ENCODE results near the gene NAMPT.
A peak's percentile ranks its signal among the peaks of the same experiment; 100 is the strongest.
"Not testable (repeated sequence)": the region's sequence is repeated elsewhere in the genome, so short reads cannot be mapped to it uniquely, and the experiment has no call there.

The NAMPT gene

DNA sequence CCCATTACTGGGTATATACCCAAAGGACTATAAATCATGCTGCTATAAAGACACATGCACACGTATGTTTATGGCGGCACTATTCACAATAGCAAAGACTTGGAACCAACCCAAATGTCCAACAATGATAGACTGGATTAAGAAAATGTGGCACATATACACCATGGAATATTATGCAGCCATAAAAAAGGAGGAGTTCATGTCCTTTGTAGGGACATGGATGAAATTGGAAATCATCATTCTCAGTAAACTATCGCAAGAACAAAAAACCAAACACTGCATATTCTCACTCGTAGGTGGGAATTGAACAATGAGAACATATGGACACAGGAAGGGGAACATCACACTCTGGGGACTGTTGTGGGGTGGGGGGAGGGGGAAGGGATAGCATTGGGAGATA, 13.8 kb upstream of the NAMPT start:
- not testable (repeated sequence) for DNase-seq

DNA sequence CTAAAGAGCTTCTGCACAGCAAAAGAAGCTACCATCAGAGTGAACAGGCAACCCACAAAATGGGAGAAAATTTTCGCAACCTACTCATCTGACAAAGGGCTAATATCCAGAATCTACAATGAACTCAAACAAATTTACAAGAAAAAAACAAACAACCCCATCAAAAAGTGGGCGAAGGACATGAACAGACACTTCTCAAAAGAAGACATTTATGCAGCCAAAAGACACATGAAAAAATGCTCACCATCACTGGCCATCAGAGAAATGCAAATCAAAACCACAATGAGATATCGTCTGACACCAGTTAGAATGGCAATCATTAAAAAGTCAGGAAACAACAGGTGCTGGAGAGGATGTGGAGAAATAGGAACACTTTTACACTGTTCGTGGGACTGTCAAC, 13.4 kb upstream of the NAMPT start:
- DNase-seq: not testable (repeated sequence)

DNA sequence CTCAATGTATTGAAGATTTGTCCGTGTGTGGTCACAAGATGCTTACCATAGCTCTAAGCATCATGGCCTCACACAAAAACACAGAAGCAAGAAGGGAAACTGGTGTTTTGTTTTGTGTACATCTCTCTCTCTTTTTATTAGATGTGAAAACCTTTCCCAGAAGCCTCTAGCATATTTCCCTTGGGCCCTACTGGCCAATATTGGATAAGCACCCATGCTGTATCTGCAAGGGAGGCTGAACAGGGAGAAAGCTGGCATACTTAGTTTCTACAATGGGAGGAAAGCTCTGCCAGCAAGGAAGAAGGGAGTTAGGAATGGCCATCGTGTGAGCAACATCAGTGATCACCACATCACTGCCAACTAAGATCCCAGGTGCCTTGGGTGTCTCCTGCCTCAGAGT, 9.6 kb upstream of the NAMPT start:
- DNase-seq: no peak

DNA sequence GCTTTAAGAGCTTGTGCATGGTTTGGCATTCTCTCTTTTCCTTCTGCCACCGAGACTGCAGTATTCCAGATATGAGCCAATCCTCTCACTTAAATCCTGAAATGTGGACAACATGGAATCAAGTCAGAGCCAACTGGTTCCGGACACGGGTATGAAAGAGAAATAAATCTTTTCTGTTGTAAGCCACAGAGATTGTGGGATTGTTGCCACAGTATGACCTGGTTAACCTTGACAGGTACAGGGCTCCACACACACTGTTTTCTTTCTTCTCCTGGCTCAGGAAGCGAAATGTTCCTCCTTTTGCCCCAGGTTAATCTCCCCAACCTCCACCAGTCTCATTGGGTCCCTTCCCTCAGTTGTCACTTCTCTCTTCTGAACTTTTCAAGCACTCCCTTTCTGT, 6.5 kb upstream of the NAMPT start:
- DNase-seq: no peak

DNA sequence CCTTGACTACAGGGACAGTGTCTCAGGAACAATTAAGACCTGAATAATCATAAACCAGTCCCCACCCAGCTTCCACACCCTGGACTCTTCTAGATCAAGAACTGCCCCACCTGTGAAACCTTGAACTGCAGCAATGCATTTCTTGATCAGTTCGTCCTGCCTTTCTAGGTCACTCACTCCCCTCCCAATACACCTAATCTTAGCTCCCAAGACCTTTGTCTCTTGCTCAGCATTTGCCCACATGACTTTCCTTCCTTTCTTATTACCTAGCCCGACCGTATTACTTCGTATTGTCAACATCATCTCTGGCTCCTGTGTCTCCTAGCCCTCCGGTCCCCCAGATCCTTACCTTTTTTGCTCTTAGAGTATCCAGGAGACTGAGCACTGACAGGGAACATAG, 5.5 kb upstream of the NAMPT start:
- no peak for DNase-seq

DNA sequence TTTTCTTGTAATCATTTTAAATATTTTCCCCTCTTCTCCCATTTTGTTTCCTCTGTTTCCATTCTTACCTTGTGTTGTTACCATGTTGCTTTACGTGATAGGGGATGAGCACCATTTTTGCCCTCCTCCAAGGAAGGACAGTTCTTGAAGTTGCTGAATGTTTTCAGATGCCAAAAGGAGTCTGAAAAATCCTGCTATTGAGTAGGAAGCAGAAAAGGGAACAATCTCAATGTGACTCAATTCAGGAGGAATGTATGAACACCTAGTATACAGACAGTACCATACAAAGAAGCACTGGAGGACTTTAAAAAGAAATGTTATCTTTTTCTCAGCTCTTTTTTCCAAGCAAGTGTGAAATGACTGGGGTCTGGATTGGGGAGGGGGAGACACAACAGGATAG, 5.1 kb upstream of the NAMPT start:
- DNase-seq: no peak

DNA sequence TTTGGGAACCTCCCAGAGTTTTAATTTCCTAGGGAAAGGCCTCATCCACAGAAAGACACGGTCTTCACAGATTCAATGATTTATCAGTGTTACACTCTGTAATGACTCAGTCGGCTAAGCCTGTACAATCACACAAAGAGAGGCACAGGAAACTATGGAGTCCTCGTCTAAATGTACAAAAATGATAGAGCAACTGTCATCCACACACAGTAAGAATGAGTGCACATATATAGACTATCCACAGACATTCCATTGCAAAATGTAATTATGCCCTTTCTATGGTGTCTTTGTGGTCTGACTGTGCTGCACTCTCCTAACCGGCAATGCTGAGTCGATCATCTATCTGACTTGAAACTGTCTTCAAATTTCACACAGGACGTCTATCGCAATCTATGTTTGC, 3.5 kb upstream of the NAMPT start:
- no peak for DNase-seq

DNA sequence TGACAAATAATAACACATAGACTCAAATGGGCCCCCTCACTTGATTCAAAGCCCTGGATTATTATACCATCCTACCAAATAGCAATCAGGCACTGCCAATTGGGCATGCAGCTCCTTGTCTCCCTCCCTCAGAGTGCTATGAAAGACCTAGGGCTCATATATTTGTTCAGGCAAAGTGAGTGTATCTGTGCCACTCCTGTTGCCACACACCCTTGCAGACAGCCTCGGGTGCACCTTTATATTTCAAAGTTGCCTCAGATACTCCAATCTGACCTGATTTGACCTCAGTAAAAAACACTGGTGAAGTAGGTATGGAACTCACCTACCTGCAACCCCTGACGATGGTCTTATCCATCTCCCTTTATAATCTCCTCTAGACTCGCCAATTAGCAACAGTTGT, 3.0 kb upstream of the NAMPT start:
- no peak for DNase-seq

DNA sequence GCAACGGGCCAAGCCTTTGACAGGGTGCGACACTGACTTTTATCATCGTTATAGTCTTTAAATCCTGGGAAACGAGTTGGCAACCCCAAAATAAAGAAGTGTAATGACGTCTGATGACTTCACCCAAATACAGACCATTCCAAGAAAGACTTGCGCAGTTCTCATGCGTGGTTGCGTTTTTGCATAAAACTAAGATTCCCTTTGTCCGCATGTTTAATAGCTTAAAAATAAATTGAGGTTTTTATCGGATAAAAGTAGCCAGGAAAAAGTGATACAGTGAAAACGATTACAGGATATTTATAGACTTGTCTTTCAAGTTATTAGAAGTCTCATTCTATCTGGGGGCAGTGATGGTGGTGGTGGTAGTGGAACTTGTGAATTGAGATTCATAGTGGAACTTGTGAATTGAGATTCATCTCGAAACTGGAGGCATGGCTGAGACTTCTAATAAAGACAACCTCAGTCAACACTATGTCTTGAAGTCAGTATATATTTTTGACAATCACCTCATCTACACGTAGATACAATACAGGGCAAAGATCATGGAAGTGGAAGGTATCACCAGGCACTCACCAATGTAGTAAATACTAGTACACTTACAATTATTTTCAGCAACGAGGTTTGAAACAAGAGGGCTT, 1.2 kb upstream of the NAMPT start:
- no peak for DNase-seq

DNA sequence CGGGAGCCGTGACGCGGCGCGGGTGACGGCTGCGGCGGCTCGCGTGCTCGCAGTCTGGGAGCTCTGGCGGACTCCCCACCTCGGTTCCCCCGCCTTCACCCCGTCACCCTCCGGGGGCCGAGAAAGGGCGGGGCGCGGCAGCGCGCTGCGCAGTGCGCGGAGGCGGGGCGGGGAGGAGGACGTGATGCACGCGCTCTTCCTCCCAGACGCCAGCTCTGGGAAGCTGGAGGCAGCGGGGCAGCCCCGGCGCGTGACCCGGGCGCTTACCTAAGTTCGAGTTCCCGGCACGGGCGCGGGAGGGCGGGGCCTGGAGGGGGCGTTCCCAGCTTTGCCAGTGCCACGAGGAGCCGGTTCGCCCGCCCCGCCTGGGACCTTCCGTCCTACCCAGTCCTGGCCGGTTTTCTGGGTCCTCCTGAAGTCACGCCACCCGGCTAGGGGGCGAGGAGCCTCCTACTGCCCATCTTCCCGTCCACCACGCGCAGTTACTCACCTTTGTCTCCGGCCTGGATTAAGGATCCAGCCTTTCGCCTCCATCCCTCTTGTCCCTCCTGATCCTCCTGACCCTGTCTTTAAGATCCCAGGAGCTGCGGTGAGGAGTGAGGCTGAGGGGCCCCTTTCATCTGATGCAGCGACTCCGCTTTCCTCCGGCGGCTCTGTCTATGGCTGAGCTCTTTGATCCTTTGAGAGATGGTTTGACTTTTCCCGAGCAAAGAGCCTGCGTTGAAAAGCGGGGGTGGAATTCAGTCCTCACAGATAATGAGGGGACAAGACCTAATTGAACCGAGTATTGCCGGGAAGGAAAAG, 470 bp upstream of the NAMPT start:
- DNase-seq: peak; percentile 93

DNA sequence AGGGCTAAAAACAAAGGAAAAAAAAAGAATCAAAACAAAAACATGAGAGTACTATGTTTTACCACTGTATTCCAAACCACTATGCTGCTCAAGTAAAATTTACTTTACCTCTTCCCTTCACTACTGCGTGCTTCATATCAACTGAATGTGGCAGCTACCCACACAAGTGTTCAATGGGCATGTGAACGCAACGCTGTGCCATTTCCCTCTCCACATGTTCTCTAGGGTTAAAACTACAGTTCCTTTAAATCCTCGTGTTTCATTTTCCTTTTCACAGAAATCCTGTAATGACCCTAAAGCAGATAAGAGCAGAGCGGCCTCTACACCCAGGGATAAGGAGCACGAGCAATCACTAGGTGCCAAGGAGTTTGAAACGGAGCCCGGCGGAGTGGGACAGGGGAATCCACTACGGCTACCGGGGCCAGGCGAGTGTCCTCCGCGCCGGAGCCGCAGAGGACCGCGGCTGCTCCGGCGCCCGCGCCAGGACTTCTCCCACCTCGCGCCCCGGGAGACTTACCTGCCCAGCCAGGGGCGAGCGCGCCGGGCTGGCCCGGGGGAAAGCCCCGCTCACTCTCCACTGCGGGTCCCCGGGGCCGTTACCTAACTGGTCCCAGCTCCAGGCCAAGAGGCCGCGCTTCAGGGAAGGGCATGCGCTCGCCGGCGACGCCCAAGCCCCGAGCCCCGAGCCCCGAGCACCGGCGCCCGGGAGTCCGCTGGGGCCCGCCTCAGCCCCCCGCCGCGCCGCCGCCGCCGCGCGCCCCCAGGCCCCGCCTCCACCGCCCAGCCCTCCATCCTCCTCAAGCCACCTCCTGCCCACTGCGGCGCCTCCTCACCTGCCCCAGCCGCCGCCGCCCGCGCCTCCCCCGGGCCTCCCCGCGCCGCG, 711 bp downstream of the NAMPT start:
- DNase-seq: no peak

DNA sequence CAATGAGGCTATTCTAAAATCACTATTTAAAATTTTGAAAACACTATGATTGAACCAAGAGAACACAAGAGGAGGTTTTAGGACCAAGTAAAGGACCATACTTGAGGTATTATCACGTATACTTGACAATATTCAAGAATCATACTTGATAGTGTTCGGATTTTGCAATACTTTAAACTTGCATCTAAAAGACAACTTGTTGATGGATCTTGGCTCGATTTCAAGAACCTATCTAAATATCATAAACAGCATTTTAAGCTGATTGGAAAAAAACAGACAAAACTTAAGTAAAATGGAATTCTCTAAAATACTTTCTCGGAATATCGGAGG, 1.3 kb downstream of the NAMPT start:
- DNase-seq: no peak

DNA sequence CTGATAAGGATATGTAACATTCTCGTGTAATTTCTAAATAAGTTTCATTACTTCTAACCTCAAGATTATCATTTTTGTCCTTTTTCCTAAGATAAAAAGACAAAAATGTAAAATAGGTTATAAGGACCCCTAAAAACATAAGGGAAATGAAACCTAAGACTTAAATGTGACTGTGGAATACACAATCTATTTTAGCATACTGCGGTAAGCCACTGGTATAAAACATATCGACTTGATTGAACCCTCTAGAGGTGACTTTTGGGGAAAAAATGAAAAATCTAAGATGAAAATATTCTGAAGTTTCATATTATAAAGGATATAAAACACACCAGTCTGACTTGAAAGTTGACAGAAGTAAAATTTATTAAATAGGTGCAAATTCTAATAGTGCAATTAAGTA, 1.9 kb downstream of the NAMPT start:
- no peak for DNase-seq

DNA sequence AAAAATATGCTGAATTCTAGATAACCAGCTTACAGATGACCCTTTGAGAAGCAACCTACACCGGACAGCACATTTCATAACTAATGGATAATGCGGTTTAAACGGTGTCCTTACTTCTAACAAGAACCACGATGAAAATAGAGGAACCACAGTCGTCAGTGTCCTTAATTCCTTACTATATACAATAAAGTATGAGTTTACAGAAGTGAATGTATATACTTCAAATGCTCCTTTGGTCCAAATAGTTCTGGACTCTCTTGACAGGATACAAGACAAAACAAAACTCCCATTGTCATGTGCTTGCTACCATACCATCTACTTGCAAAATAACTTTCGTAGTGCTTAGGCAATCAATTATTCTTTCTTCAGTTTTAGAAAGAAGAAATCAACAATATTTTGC, 2.4 kb downstream of the NAMPT start:
- DNase-seq: no peak

DNA sequence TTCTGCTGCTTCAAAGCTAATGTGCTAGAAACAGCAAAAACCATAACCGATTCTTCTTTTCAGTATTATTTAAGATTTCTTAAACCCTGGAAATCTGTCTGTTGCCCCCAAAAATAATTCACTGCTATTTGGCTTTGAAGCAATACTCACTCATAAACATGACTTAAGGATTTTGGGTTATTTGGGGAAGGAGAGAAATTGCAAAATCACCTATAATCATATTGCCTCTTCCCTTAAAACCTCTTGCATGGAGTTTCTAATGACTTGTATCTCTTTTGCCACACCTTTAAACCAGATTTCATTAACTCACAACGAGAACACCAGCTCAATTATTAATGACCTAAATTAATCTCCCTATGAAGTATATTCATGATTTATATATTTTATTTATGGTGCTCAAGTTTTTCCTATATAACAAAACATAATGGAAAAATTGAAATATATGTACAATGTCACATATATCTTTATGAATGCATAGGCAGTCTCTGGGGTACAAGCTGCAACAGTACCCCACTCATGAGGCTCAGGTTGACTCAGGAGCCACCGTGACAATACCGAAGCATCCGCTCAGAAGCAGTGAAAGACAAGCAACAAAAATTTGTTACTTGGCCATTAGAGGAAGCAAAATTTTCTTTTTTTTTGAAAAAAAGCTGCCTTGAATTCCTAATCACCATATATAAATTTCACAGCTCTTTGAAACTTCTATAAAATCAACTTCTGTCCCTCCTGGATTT, 3.0 kb downstream of the NAMPT start:
- DNase-seq: no peak

DNA sequence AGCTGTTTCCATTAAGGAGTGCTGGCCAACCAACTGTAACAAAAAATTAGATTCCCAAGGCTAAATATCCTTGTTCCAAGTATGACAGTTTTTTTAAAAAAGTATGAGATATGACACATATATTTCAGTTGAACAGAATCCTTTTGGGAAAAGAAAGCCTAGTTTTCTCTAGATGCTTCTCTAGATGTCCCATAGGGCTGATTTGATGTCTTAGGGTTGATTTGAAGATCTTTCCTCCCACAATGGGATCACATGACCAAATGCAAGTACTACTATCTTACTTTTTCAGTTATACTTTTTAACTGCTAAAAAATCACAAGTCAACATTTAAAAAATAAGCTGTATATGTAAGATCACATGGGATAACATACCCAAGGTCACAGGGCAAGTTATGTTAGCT, 3.7 kb downstream of the NAMPT start:
- DNase-seq: no peak

DNA sequence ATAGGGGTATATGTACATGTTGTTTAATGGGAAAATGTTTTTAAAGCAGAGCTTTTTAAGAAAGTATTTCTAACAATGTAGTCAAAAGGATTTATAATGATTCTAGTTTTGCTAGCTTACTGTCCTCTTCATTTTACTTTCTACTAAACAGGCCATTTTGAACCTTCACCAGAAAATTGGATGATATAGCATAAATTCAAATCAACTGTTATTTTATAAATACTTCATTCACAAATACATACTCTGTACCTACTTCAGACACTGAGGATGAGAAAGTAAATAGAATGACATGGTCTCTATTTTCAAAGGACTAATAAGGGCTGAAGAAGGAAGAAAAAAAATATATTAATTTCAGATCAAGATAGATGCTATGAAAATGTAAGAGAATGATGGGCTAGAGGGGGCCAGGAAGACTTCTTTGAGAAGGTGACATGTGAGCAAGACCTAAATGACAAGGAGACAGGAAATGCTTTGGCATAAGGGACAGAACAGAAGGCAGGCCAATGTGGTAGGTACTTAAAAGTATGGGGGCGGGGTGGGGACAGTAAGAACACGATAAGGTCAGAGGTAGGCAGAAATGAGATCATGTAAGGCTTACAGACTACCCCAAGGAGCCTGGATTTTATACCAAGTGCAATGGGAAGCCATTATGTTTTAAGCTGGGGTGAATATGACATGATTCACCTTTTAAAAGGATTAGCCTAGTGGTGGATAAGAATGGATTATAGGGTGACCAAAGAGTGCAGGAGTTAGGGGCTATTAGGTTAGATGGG, 5.2 kb downstream of the NAMPT start:
- no peak for DNase-seq

DNA sequence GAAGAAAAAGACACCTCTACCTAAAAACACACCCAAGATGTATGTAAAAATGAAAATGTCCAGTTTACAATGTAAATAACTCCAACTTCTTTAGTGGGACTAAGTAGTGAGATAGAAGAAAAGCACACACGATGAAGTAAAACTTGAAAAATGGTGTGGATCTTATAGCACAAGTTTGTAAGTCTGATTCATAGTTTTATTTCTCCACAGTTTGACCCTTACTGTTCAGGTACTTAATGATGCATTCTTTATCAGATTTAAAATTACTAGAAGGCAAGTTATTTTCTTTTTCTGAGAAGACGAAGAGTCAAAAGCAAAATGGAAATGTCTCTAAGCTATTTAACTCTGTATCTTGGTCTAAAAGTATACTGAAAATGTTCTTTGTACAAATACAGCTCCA, 6.1 kb downstream of the NAMPT start:
- DNase-seq: no peak

DNA sequence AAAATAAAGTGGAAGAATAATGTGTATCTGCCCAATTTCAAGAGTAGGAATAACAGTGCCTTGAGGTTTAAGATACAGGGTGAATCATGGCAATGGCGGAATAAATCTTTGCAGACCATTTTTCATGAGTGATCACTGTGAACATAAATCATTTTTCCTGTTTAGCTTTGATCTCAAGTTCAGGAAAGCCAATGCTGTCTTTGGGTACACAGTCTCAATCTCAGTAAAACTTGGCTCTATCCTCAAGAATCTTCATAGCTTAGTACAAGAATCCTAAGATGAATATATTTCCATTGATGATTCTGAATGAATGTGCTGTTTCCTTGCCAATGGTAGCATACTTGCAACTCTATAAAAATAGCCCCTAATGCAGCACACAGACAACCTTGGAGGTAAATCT, 6.8 kb downstream of the NAMPT start:
- no peak for DNase-seq

DNA sequence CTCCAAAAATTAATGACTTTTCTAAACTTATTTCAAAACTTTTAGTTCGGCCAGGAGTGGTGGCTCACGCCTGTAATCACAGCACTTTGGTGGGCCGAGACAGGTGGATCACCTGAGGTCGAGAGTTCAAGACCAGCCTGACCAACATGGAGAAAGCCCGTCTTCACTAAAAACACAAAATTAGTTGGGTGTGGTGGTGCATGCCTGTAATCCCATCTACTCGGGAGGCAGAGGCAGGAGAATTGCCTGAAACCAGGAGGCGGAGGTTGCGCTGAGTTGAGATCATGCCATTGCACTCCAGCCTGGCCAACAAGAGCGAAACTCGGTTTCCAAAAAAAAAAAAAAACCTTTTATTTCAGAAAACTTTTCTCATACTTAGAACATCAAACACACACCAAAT, 8.3 kb downstream of the NAMPT start:
- no peak for DNase-seq

DNA sequence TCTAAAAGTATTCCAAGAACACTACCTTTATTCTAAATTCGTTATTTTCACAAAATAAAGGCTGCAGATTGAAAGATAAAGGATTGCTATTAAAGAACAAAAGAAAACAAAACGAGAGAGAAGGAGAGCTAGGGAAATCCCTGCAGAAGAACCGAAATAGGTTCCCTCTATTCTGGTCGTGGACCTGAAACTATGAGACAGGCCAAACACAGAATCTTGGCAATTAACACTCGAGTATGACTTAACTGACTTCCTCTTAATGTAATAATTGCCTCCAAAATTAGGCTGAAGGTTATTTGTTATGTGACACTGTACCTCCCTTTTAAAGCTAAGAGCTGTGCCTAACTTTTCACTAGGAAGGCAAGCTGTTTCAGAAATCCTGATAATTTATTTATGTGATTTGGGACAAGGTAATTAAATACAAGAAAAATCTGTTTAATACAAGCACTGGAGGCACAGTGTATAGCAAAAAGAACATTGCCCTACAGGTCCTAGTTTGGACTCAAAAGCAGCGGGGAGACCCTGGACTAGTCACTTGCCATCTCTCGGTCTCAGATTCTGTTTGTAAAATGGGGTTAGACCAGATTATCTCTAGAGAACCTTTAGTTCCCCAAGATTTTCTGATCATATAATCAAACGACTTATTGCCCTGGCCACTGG, 11.6 kb downstream of the NAMPT start:
- DNase-seq: no peak
